Measurements from ENCODE around the gene HES7. TPM values are rescaled to one million over a fixed set of nuclear protein-coding genes. Genes with fewer than 3 reads are reported as not detected.

The HES7 gene
- total and polyA plus RNA-seq, 2 donors from 2014 or later, result 0.25 TPM; not detected in 1

- Histone ChIP-seq H3K27ac (ENCODE audit: low read depth in 2 of 2, low read length in 2 of 2) (peak overlapping the region; percentile 63 to 91), H3K9me3 (ENCODE audit: control insufficient read depth in 2 of 3, insufficient read depth in 1 of 3, low read length in 3 of 3) (no peaks in the 10 kb centered on the region), H3K4me1 (ENCODE audit: control insufficient read depth in 2 of 3, insufficient read depth in 2 of 3, low read depth in 1 of 3, low read length in 3 of 3) (peaks cover 0 to 11% (median 5%) of the 10 kb centered on the region in 3 donors), H3K9ac (ENCODE audit: low read length in 3 of 3) (peak overlapping the region; percentile 10 to 77 (median 45)), H3K36me3 (ENCODE audit: control insufficient read depth in 2 of 3, insufficient read depth in 3 of 3, low read length in 3 of 3) (peaks cover 0 to 35% (median 29%) of the 10 kb centered on the region in 3 donors), H3K27me3 (ENCODE audit: control insufficient read depth, insufficient read depth, low read length) (no peaks in the 10 kb centered on the region), H3K4me3 (ENCODE audit: low read length in 3 of 3) (peak overlapping the region; percentile 24 to 88 (median 50))
- intact Hi-C loops (cut with DNase I), result no loop called here
- FAIRE-seq (peak; percentile 97), DNase-seq (peak; percentile 98 to 99 (median 99))
- TF ChIP-seq CTCF (IDR thresholded peaks at IDR 0.05; ENCODE audit: borderline replicate concordance, extremely low read depth, insufficient read depth), result peak; percentile 80
Measured at GRCh38 chr17:8138672-8139371, 14.9 kb upstream of the HES7 start.

DNA sequence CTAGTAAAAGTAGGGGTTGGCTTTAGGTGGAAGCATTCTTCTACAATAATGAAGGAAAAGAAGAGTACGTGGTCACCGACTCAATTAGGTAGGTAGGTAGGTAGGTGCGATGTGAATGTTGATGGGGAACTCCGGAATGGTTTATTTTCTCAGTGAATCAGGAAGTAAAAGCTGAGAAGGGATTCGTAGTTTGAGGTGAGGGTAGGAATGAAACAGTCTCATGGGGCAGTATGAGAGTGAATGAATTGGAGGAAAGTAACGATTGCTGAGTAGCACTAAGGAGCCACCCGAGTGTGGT is 14.4 kb upstream of the HES7 start:
- peak overlapping the region; percentile 8 to 74 (median 44) for H3K4me3 ChIP-seq (ENCODE audit: low read length in 3 of 3)
- peak overlapping the region; percentile 38 to 73 (median 45) for H3K9ac ChIP-seq (ENCODE audit: low read length in 3 of 3)
- DNase-seq, result no peak
- intact Hi-C loops (cut with DNase I), result no loop called here
- H3K36me3 ChIP-seq (ENCODE audit: control insufficient read depth in 2 of 3, insufficient read depth in 3 of 3, low read length in 3 of 3), result peaks cover 0 to 30% (median 27%) of the 10 kb centered on the region in 3 donors
- FAIRE-seq, result no peak
- no peak for TF ChIP-seq CTCF (IDR thresholded peaks at IDR 0.05; ENCODE audit: borderline replicate concordance, extremely low read depth, insufficient read depth)
- H3K9me3 ChIP-seq (ENCODE audit: control insufficient read depth in 2 of 3, insufficient read depth in 1 of 3, low read length in 3 of 3), result no peaks in the 10 kb centered on the region
- H3K4me1 ChIP-seq (ENCODE audit: control insufficient read depth in 2 of 3, insufficient read depth in 2 of 3, low read depth in 1 of 3, low read length in 3 of 3), result peaks cover 0 to 11% (median 5%) of the 10 kb centered on the region in 3 donors
- H3K27me3 ChIP-seq (ENCODE audit: control insufficient read depth, insufficient read depth, low read length), result no peaks in the 10 kb centered on the region
- H3K27ac ChIP-seq (ENCODE audit: low read depth in 2 of 2, low read length in 2 of 2), result peak overlapping the region; percentile 63 to 91

GRCh38 chr17:8137645-8138373 is 13.9 kb upstream of the HES7 start:
- Histone ChIP-seq H3K27me3 (ENCODE audit: control insufficient read depth, insufficient read depth, low read length) (no peaks in the 10 kb centered on the region), H3K9me3 (ENCODE audit: control insufficient read depth in 2 of 3, insufficient read depth in 1 of 3, low read length in 3 of 3) (no peaks in the 10 kb centered on the region), H3K4me3 (ENCODE audit: low read length in 3 of 3) (peak overlapping the region; percentile 8 to 74 (median 44)), H3K27ac (ENCODE audit: low read depth in 2 of 2, low read length in 2 of 2) (peak overlapping the region; percentile 63 to 91), H3K4me1 (ENCODE audit: control insufficient read depth in 2 of 3, insufficient read depth in 2 of 3, low read depth in 1 of 3, low read length in 3 of 3) (peaks cover 0 to 11% (median 5%) of the 10 kb centered on the region in 3 donors), H3K36me3 (ENCODE audit: control insufficient read depth in 2 of 3, insufficient read depth in 3 of 3, low read length in 3 of 3) (peaks cover 0 to 28% (median 26%) of the 10 kb centered on the region in 3 donors), H3K9ac (ENCODE audit: low read length in 3 of 3) (peak overlapping the region; percentile 38 to 73 (median 45))
- no peak for TF ChIP-seq CTCF (IDR thresholded peaks at IDR 0.05; ENCODE audit: borderline replicate concordance, extremely low read depth, insufficient read depth)
- intact Hi-C loops (cut with DNase I), result no loop called here
- FAIRE-seq (no peak), DNase-seq (peak in 3 of 5 donors; percentile 5 to 59 (median 14))

Measured in kidney (tissue), 14 donors.